HUES48 (cell line): ENCODE data around the gene FAM217B.

Experiments
- H3K27ac ChIP-seq: one replicate; pipeline ENCODE4 v1.7.0; 2013; ENCODE audit warnings: low read depth, low read length, inconsistent platforms
- H3K27me3 ChIP-seq: 2 replicates; pipeline ENCODE4 v1.6.1; 2013; ENCODE audit warnings: mild to moderate bottlenecking, low read length; ENCODE audit not compliant: control insufficient read depth, insufficient read depth
- H3K36me3 ChIP-seq: 2 replicates; pipeline ENCODE4 v1.6.1; 2013; ENCODE audit warnings: low read length; ENCODE audit not compliant: control insufficient read depth, insufficient read depth
- H3K4me1 ChIP-seq: 2 replicates; pipeline ENCODE4 v1.6.1; 2013; ENCODE audit warnings: mild to moderate bottlenecking, low read length; ENCODE audit not compliant: control insufficient read depth, insufficient read depth
- H3K4me3 ChIP-seq: 2 replicates; pipeline ENCODE4 v1.5.1; 2013; ENCODE audit warnings: mild to moderate bottlenecking, low read depth, low read length
- H3K9ac ChIP-seq: 2 replicates; pipeline ENCODE4 v1.6.1; 2013; ENCODE audit warnings: mild to moderate bottlenecking, low read depth, low read length, moderate library complexity
- H3K9me3 ChIP-seq: 2 replicates; pipeline ENCODE4 v1.6.1; 2013; ENCODE audit warnings: low read length; ENCODE audit not compliant: control insufficient read depth, insufficient read depth

FAM217B gene

GRCh38 chr20:59939052-59939878 is 924 bp upstream of the FAM217B start:
- Histone ChIP-seq H3K36me3 (peaks cover 26% of the 10 kb centered on the region), H3K27ac (peak overlapping the region; percentile 92), H3K27me3 (peaks cover 31% of the 10 kb centered on the region), H3K4me1 (peaks cover 10% of the 10 kb centered on the region), H3K4me3 (peak overlapping the region; percentile 75), H3K9me3 (peaks cover 5% of the 10 kb centered on the region), H3K9ac (0 out of 2 replicates have a peak overlapping the region, but pooled peaks have one; percentile 91)

GRCh38 chr20:59939879-59940128 is 385 bp upstream of the FAM217B start:
- Histone ChIP-seq H3K4me3 (peak overlapping the region; percentile 75), H3K27ac (peak overlapping the region; percentile 92), H3K9me3 (peaks cover 5% of the 10 kb centered on the region), H3K9ac (0 out of 2 replicates have a peak overlapping the region, but pooled peaks have one; percentile 91), H3K36me3 (peaks cover 31% of the 10 kb centered on the region), H3K4me1 (peaks cover 11% of the 10 kb centered on the region), H3K27me3 (peaks cover 25% of the 10 kb centered on the region)

GRCh38 chr20:59940956-59941294 is 736 bp downstream of the FAM217B start:
- Histone ChIP-seq H3K4me3 (peak overlapping the region; percentile 75), H3K27me3 (peaks cover 17% of the 10 kb centered on the region), H3K27ac (peak overlapping the region; percentile 92), H3K36me3 (peaks cover 37% of the 10 kb centered on the region), H3K4me1 (peaks cover 17% of the 10 kb centered on the region), H3K9me3 (peaks cover 5% of the 10 kb centered on the region), H3K9ac (peak overlapping the region; percentile 91)

GRCh38 chr20:59942245-59942644 is 2.1 kb downstream of the FAM217B start:
- Histone ChIP-seq H3K27me3 (peaks cover 17% of the 10 kb centered on the region), H3K4me1 (peaks cover 19% of the 10 kb centered on the region), H3K27ac (no peak overlapping the region), H3K9me3 (peaks cover 5% of the 10 kb centered on the region), H3K36me3 (peaks cover 37% of the 10 kb centered on the region), H3K9ac (no peak overlapping the region), H3K4me3 (no peak overlapping the region)

- no peak overlapping the region for H3K4me3 ChIP-seq
- no peak overlapping the region for H3K27ac ChIP-seq
- H3K36me3 ChIP-seq = peaks cover 37% of the 10 kb centered on the region
- H3K9ac ChIP-seq = no peak overlapping the region
- no peaks in the 10 kb centered on the region for H3K27me3 ChIP-seq
- H3K4me1 ChIP-seq = peaks cover 19% of the 10 kb centered on the region
- no peaks in the 10 kb centered on the region for H3K9me3 ChIP-seq
Observed at GRCh38 chr20:59944726-59945125, 4.5 kb downstream of the FAM217B start.

- peak overlapping the region; percentile 50 for H3K27ac ChIP-seq
- no peak overlapping the region for H3K4me3 ChIP-seq
Observed at GRCh38 chr20:59945175-59945574, 5.0 kb downstream of the FAM217B start.

GRCh38 chr20:59945731-59946130 is 5.5 kb downstream of the FAM217B start:
- Histone ChIP-seq H3K9me3 (no peaks in the 10 kb centered on the region), H3K4me3 (no peak overlapping the region), H3K27me3 (no peaks in the 10 kb centered on the region), H3K36me3 (peaks cover 37% of the 10 kb centered on the region), H3K27ac (peak overlapping the region; percentile 50), H3K4me1 (peaks cover 19% of the 10 kb centered on the region), H3K9ac (no peak overlapping the region)

More at GRCh38 chr20:59945175-59945574, 5.0 kb downstream of the FAM217B start:
- H3K4me1 ChIP-seq = peaks cover 19% of the 10 kb centered on the region
- H3K36me3 ChIP-seq = peaks cover 37% of the 10 kb centered on the region
- no peaks in the 10 kb centered on the region for H3K9me3 ChIP-seq
- no peak overlapping the region for H3K9ac ChIP-seq
- no peaks in the 10 kb centered on the region for H3K27me3 ChIP-seq

- Histone ChIP-seq H3K9ac (no peak overlapping the region), H3K27ac (no peak overlapping the region), H3K9me3 (no peaks in the 10 kb centered on the region), H3K4me1 (peaks cover 10% of the 10 kb centered on the region), H3K36me3 (peaks cover 30% of the 10 kb centered on the region), H3K4me3 (no peak overlapping the region), H3K27me3 (no peaks in the 10 kb centered on the region)
Observed at GRCh38 chr20:59947376-59947775, 7.2 kb downstream of the FAM217B start.

- Histone ChIP-seq H3K27ac (no peak overlapping the region), H3K9ac (no peak overlapping the region), H3K36me3 (peaks cover 21% of the 10 kb centered on the region), H3K27me3 (no peaks in the 10 kb centered on the region), H3K4me3 (no peak overlapping the region), H3K9me3 (no peaks in the 10 kb centered on the region), H3K4me1 (peaks cover 10% of the 10 kb centered on the region)
Observed at GRCh38 chr20:59948212-59948611, 8.0 kb downstream of the FAM217B start.

GRCh38 chr20:59948828-59949720 is 8.9 kb downstream of the FAM217B start:
- Histone ChIP-seq H3K27ac (no peak overlapping the region), H3K4me1 (peaks cover 10% of the 10 kb centered on the region), H3K36me3 (peaks cover 13% of the 10 kb centered on the region), H3K9ac (no peak overlapping the region), H3K4me3 (no peak overlapping the region), H3K9me3 (no peaks in the 10 kb centered on the region), H3K27me3 (no peaks in the 10 kb centered on the region)

- H3K27ac ChIP-seq = no peak overlapping the region
- no peak overlapping the region for H3K4me3 ChIP-seq
- H3K9ac ChIP-seq = no peak overlapping the region
- H3K9me3 ChIP-seq = no peaks in the 10 kb centered on the region
- peaks cover 4% of the 10 kb centered on the region for H3K36me3 ChIP-seq
- H3K4me1 ChIP-seq = peaks cover 7% of the 10 kb centered on the region
- H3K27me3 ChIP-seq = no peaks in the 10 kb centered on the region
Observed at GRCh38 chr20:59949911-59950310, 9.7 kb downstream of the FAM217B start.
